Measurements from ENCODE around the gene NEK7.

- no peak for TF ChIP-seq EZH2 (IDR thresholded peaks at IDR 0.05; ENCODE audit: low read depth, low read length, severe bottlenecking)
- no peak for TF ChIP-seq CREB1 (IDR thresholded peaks at IDR 0.05)
- TF ChIP-seq POLR2A (IDR thresholded peaks at IDR 0.05; ENCODE audit: control extremely low read depth in 1 of 2, low read depth in 2 of 2, low read length in 2 of 2), result no peak
- TF ChIP-seq CTCF (IDR thresholded peaks at IDR 0.05; ENCODE audit: control extremely low read depth in 1 of 3, insufficient read depth in 1 of 3, low read depth in 1 of 3, low read length in 3 of 3), result no peak
- no peak for TF ChIP-seq SP1 (IDR thresholded peaks at IDR 0.05; ENCODE audit: low read depth, low read length)
- no peak for TF ChIP-seq RAD21 (IDR thresholded peaks at IDR 0.05 in 1 of 2, conservative IDR thresholded peaks at IDR 0.05 in 1 of 2; ENCODE audit: low read depth in 2 of 2, low read length in 2 of 2)
- no peak for TF ChIP-seq E2F6 (IDR thresholded peaks at IDR 0.05)
- no peak for TF ChIP-seq FOSL1 (IDR thresholded peaks at IDR 0.05; ENCODE audit: insufficient read depth, low read depth, low read length)
- TF ChIP-seq JUN (IDR thresholded peaks at IDR 0.05; ENCODE audit: low read depth, low read length), result no peak
- no peak for TF ChIP-seq SIX5 (IDR thresholded peaks at IDR 0.05; ENCODE audit: low read depth, low read length)
- TF ChIP-seq SIN3A (conservative IDR thresholded peaks at IDR 0.05 in 1 of 2, IDR thresholded peaks at IDR 0.05 in 1 of 2; ENCODE audit: low read depth in 1 of 2, low read length in 2 of 2), result no peak
- no peak for TF ChIP-seq TCF12 (IDR thresholded peaks at IDR 0.05; ENCODE audit: low read depth, low read length)
- no peak for TF ChIP-seq CTBP2 (IDR thresholded peaks at IDR 0.05; ENCODE audit: borderline replicate concordance, insufficient read depth, insufficient read length, low read length)
- TF ChIP-seq POLR2AphosphoS5 (IDR thresholded peaks at IDR 0.05; ENCODE audit: low read depth, low read length), result no peak
Observed at GRCh38 chr1:198205016-198205684, 48.4 kb downstream of the NEK7 start.

All from H1 (cell line).